ENCODE data around the gene LDLRAD4.

LDLRAD4 gene

GRCh38 chr18:13202571-13202970 lies 16.0 kb upstream of the LDLRAD4 start:
- DNase-seq (ENCODE audit: low spot score), result no peak

GRCh38 chr18:13206301-13206700 lies 12.3 kb upstream of the LDLRAD4 start:
- DNase-seq (ENCODE audit: low spot score), result no peak

GRCh38 chr18:13207294-13207693 lies 11.3 kb upstream of the LDLRAD4 start:
- no peak for DNase-seq (ENCODE audit: low spot score)

- DNase-seq (ENCODE audit: low spot score), result no peak
These were observed 7.0 kb upstream of the LDLRAD4 start for GRCh38 chr18:13211534-13211933.

GRCh38 chr18:13213036-13213795 lies 5.3 kb upstream of the LDLRAD4 start:
- no peak for DNase-seq (ENCODE audit: low spot score)

- DNase-seq (ENCODE audit: low spot score), result no peak
These were observed 4.0 kb upstream of the LDLRAD4 start for GRCh38 chr18:13214609-13215008.

- DNase-seq (ENCODE audit: low spot score), result peak; percentile 77
These were observed 2.4 kb upstream of the LDLRAD4 start for GRCh38 chr18:13216092-13216582.

GRCh38 chr18:13216711-13217465 lies 1.7 kb upstream of the LDLRAD4 start:
- no peak for DNase-seq (ENCODE audit: low spot score)

- no peak for DNase-seq (ENCODE audit: low spot score)
These were observed 1.0 kb upstream of the LDLRAD4 start for GRCh38 chr18:13217466-13217961.

- DNase-seq (ENCODE audit: low spot score), result no peak
These were observed 591 bp upstream of the LDLRAD4 start for GRCh38 chr18:13217971-13218367.

GRCh38 chr18:13218997-13219396 lies 437 bp downstream of the LDLRAD4 start:
- no peak for DNase-seq (ENCODE audit: low spot score)

GRCh38 chr18:13219593-13220159 lies 1.1 kb downstream of the LDLRAD4 start:
- DNase-seq (ENCODE audit: low spot score), result no peak

- no peak for DNase-seq (ENCODE audit: low spot score)
These were observed 1.9 kb downstream of the LDLRAD4 start for GRCh38 chr18:13220361-13220991.

GRCh38 chr18:13221869-13222855 lies 3.6 kb downstream of the LDLRAD4 start:
- DNase-seq (ENCODE audit: low spot score), result peak; percentile 49

- DNase-seq (ENCODE audit: low spot score), result no peak
These were observed 4.3 kb downstream of the LDLRAD4 start for GRCh38 chr18:13222856-13223281.

GRCh38 chr18:13223311-13224143 lies 5.0 kb downstream of the LDLRAD4 start:
- no peak for DNase-seq (ENCODE audit: low spot score)

- DNase-seq (ENCODE audit: low spot score), result no peak
These were observed 6.7 kb downstream of the LDLRAD4 start for GRCh38 chr18:13225261-13225660.

GRCh38 chr18:13226533-13227144 lies 8.1 kb downstream of the LDLRAD4 start:
- no peak for DNase-seq (ENCODE audit: low spot score)

GRCh38 chr18:13227910-13228309 lies 9.3 kb downstream of the LDLRAD4 start:
- DNase-seq (ENCODE audit: low spot score), result no peak
